ENCODE results near the gene ODF2.
A peak's percentile ranks its signal among the peaks of the same experiment; 100 is the strongest.
"Not testable (repeated sequence)": the region's sequence is repeated elsewhere in the genome, so short reads cannot be mapped to it uniquely, and the experiment has no call there.

ODF2 gene

GRCh38 chr9:128503870-128504269, 48.1 kb downstream of the ODF2 start:
- no peak for DNase-seq (ENCODE audit: low read depth)
- peak overlapping the region; percentile 58 for H3K4me3 ChIP-seq (ENCODE audit: control insufficient read depth, low read depth, low read length)
- TF ChIP-seq CTCF (IDR thresholded peaks at IDR 0.05; ENCODE audit: control insufficient read depth, insufficient read depth, low read depth, low read length, missing control alignments) = no peak

GRCh38 chr9:128504485-128505413, 48.9 kb downstream of the ODF2 start, which contains the start of gene GLE1:
GLE1 (plus strand) TSS chr9:128504719; CDS start chr9:128504806, 87 bp downstream.
- TF ChIP-seq CTCF (IDR thresholded peaks at IDR 0.05; ENCODE audit: control insufficient read depth, insufficient read depth, low read depth, low read length, missing control alignments) = no peak
- DNase-seq (ENCODE audit: low read depth) = peak; percentile 34
- H3K4me3 ChIP-seq (ENCODE audit: control insufficient read depth, low read depth, low read length) = peak within 1 kb of the TSS; percentile 58

- H3K4me3 ChIP-seq (ENCODE audit: control insufficient read depth, low read depth, low read length) = peak overlapping the region; percentile 58
- DNase-seq (ENCODE audit: low read depth) = no peak
- TF ChIP-seq CTCF (IDR thresholded peaks at IDR 0.05; ENCODE audit: control insufficient read depth, insufficient read depth, low read depth, low read length, missing control alignments) = no peak
Measured at GRCh38 chr9:128505414-128505765, 49.6 kb downstream of the ODF2 start.

- H3K4me3 ChIP-seq (ENCODE audit: control insufficient read depth, low read depth, low read length); DNase-seq (ENCODE audit: low read depth): not testable (repeated sequence)
Measured at GRCh38 chr9:128505906-128506305, 50.1 kb downstream of the ODF2 start.

- no peak for TF ChIP-seq CTCF (IDR thresholded peaks at IDR 0.05; ENCODE audit: control insufficient read depth, insufficient read depth, low read depth, low read length, missing control alignments)
- no peak for DNase-seq (ENCODE audit: low read depth)
- H3K4me3 ChIP-seq (ENCODE audit: control insufficient read depth, low read depth, low read length) = no peak overlapping the region
Measured at GRCh38 chr9:128512820-128513219, 57.0 kb downstream of the ODF2 start.

GRCh38 chr9:128521956-128522355, 66.2 kb downstream of the ODF2 start:
- no peak for TF ChIP-seq CTCF (IDR thresholded peaks at IDR 0.05; ENCODE audit: control insufficient read depth, insufficient read depth, low read depth, low read length, missing control alignments)
- H3K4me3 ChIP-seq (ENCODE audit: control insufficient read depth, low read depth, low read length) = no peak overlapping the region
- DNase-seq (ENCODE audit: low read depth) = no peak

- no peak for TF ChIP-seq CTCF (IDR thresholded peaks at IDR 0.05; ENCODE audit: control insufficient read depth, insufficient read depth, low read depth, low read length, missing control alignments)
- H3K4me3 ChIP-seq (ENCODE audit: control insufficient read depth, low read depth, low read length) = no peak overlapping the region
- no peak for DNase-seq (ENCODE audit: low read depth)
Measured at GRCh38 chr9:128523199-128523925, 67.6 kb downstream of the ODF2 start.

Data from AG09309 (cell line).